BE2C (cell line): ENCODE data around the gene MAPKAPK3.
"Not testable (repeated sequence)": the region's sequence is repeated elsewhere in the genome, so short reads cannot be mapped to it uniquely, and the experiment has no call there.

Source experiments
- DNase-seq: peaks from one replicate; pipeline ENCODE4 v3.0.0-alpha.2; 2020
- H3K27me3 ChIP-seq: fragments of 250-450 bp; sonication (Bioruptor Pico); 2 replicates; pipeline ENCODE4 v1.5.1; 2020; ENCODE audit warnings: mild to moderate bottlenecking
- H3K36me3 ChIP-seq: fragments of 250-450 bp; sonication (Bioruptor Pico); 2 replicates; pipeline ENCODE4 v1.5.1; 2020; ENCODE audit warnings: mild to moderate bottlenecking
- H3K4me1 ChIP-seq: fragments of 250-450 bp; sonication (Bioruptor Pico); 2 replicates; pipeline ENCODE4 v1.5.1; 2020
- H3K4me3 ChIP-seq: 2 replicates; pipeline ENCODE4 v1.5.1; 2011; ENCODE audit warnings: low read depth, low read length
- H3K9me3 ChIP-seq: fragments of 250-450 bp; sonication (Bioruptor Pico); 2 replicates; pipeline ENCODE4 v1.5.1; 2020
- CTCF ChIP-seq: IDR thresholded peaks from 2 replicates; pipeline ENCODE4 v1.5.1; 2012; ENCODE audit warnings: mild to moderate bottlenecking, low read depth, low read length

Gene MAPKAPK3

GRCh38 chr3:50674349-50675178, 57.6 kb downstream of the MAPKAPK3 start, which contains the start of gene DOCK3:
Gene DOCK3 (plus strand): TSS chr3:50674927. CDS start chr3:50675264, 337 bp downstream.
- Histone ChIP-seq H3K27me3 (peaks cover 68% of the 10 kb centered on the region), H3K4me1 (no peaks in the 10 kb centered on the region), H3K36me3 (no peaks in the 10 kb centered on the region), H3K4me3 (no peak within 1 kb of the TSS), H3K9me3 (no peaks in the 10 kb centered on the region)
- peak; percentile 62 for DNase-seq
- no peak for TF ChIP-seq CTCF

- H3K36me3 ChIP-seq: no peaks in the 10 kb centered on the region
- no peak overlapping the region for H3K4me3 ChIP-seq
- peak; percentile 27 for DNase-seq
- H3K4me1 ChIP-seq: no peaks in the 10 kb centered on the region
- 0 out of 2 replicates have a peak, but pooled peaks have one; percentile 12 for TF ChIP-seq CTCF
- no peaks in the 10 kb centered on the region for H3K9me3 ChIP-seq
- peaks cover 71% of the 10 kb centered on the region for H3K27me3 ChIP-seq
Observed at GRCh38 chr3:50675179-50676030, 58.5 kb downstream of the MAPKAPK3 start.

GRCh38 chr3:50676031-50676705, 59.2 kb downstream of the MAPKAPK3 start:
- TF ChIP-seq CTCF: no peak
- no peaks in the 10 kb centered on the region for H3K4me1 ChIP-seq
- H3K36me3 ChIP-seq: no peaks in the 10 kb centered on the region
- H3K27me3 ChIP-seq: peaks cover 70% of the 10 kb centered on the region
- H3K4me3 ChIP-seq: no peak overlapping the region
- no peaks in the 10 kb centered on the region for H3K9me3 ChIP-seq
- no peak for DNase-seq

- Histone ChIP-seq H3K4me1 (no peaks in the 10 kb centered on the region), H3K4me3 (no peak overlapping the region), H3K9me3 (no peaks in the 10 kb centered on the region), H3K27me3 (peaks cover 22% of the 10 kb centered on the region), H3K36me3 (no peaks in the 10 kb centered on the region)
- TF ChIP-seq CTCF: no peak
- no peak for DNase-seq
Observed at GRCh38 chr3:50687127-50687751, 70.3 kb downstream of the MAPKAPK3 start.

- Histone ChIP-seq H3K9me3 (no peaks in the 10 kb centered on the region), H3K27me3 (peaks cover 19% of the 10 kb centered on the region), H3K4me3 (no peak overlapping the region), H3K36me3 (no peaks in the 10 kb centered on the region), H3K4me1 (no peaks in the 10 kb centered on the region)
- no peak for TF ChIP-seq CTCF
- DNase-seq: no peak
Observed at GRCh38 chr3:50687916-50688315, 71.0 kb downstream of the MAPKAPK3 start.

GRCh38 chr3:50688602-50689001, 71.7 kb downstream of the MAPKAPK3 start:
- DNase-seq, H3K4me1 ChIP-seq, H3K9me3 ChIP-seq, H3K36me3 ChIP-seq, H3K4me3 ChIP-seq: not testable (repeated sequence)
- H3K27me3 ChIP-seq: peaks cover 18% of the 10 kb centered on the region
